HG03460 (cell line): ENCODE data around the gene TIGD3.

Source experiments
- ATAC-seq: cut with Tn5 transposase; IDR thresholded peaks from one replicate; pipeline ENCODE4 v1.9.1; 2021; ENCODE audit not compliant: unreplicated experiment

TIGD3 gene, protein sequence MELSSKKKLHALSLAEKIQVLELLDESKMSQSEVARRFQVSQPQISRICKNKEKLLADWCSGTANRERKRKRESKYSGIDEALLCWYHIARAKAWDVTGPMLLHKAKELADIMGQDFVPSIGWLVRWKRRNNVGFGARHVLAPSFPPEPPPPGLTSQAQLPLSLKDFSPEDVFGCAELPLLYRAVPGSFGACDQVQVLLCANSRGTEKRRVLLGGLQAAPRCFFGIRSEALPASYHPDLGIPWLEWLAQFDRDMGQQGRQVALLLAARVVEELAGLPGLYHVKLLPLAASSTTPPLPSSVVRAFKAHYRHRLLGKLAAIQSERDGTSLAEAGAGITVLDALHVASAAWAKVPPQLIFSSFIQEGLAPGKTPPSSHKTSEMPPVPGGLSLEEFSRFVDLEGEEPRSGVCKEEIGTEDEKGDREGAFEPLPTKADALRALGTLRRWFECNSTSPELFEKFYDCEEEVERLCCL

DNA sequence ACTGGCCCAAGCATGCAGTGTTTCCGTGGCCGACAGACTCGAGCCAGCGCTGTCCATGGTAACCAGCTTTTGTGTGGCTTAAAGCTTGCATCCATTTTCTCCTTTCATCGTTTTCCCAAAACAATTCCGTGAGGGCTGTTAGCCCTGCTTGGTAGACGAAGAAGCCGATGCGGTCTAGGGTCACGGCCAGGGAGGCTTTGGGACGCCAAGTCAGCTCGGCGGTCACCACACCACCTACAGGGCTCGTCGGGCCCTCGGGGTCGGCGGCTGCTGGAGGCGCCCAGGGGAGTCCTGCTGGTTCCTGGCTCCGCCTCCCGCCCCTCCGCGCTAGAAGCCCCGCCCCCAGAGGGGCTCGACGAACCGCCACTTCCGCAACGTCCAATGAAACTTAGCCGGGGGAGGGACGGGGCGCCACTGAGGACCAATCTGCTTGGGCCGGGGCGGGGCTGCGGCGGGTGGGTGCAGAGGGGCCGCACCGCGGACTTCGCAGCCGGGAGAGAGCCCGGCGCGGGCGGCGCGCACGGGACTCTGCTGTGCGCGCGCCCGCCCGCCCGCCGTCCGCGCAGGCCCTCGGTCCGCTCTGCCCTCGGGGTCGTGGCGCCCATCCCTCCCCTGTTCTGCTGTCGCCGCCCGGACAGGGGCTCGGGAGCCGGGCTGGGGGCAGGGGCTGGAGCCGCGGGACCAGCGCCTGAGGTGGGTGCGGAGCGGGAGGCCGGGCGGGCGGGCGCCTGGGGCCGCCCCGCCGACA, at the start of gene TIGD3:
TIGD3 (plus strand) TSS at position 487 of the 748 bp plus-strand sequence. CDS start 1,058 bp downstream, outside the sequence.
- ATAC-seq = peak; percentile 83

DNA sequence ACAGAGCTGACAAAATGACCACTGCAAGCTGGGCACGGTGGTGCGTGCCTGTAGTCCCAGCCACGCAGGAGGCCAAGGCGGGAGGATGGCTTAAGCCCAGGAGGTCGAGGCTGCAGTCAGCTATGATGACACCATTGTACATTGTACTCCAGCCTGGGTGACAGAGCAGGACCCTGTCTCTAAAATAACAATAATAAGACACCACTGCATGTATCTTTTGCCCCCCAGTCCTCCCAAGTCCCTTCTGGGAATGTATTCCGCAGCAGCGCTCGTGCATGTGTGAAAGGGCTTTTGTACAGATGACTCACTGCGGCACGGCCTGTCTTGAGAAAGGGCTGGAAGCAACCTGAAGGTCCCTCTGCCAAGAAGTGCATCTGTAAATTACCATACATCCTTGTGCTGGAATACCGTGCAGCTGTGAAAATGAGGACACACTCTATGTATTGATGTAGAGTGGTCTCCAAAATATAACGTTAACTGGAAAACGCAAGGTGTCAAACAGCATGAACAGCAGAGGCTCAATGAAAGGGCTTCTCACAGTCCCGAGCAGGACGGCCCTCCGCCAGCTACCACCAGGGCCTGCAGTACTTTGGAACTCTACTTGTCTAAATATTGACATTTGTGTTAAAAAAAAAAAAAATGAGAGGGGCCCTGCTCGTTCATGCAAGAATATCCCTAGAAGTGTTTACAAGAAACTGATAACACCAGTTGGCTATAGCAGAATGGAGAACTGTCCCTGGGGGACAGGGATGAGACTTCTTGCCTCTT, 48.9 kb upstream of the TIGD3 start:
- ATAC-seq = no peak

- no peak for ATAC-seq
Observed at GRCh38 chr11:65307298-65308229, 47.0 kb upstream of the TIGD3 start.

DNA sequence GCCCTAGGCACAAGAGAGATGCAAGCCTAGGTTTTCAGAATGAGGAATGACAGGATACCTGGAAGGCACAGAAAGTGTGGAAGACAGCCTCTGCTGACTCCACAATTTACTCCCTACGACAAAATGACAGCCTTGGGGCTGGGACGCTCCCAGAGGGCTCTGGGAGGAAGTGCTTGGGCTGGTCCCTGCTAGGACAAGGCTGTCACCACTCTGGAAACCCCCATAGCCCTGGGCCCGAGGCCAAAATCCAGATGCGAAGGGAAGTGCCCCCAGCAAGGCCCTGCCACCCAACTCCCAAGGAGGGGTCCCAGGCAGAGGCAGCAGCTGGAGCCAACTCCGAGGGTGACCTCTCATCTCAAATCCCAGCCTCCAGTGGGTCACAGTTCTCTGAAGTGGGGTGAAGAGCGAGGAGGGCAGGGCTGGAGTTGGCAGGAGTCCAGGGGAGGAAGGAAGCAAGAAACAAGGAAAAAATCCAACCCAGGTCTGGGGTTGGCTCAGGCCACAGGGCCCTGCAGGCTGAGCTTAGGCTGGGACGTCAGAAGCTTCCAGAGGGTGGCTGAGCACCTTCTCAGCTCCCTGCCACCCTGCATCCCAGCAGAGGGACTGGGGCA, 46.2 kb upstream of the TIGD3 start:
- ATAC-seq = no peak

DNA sequence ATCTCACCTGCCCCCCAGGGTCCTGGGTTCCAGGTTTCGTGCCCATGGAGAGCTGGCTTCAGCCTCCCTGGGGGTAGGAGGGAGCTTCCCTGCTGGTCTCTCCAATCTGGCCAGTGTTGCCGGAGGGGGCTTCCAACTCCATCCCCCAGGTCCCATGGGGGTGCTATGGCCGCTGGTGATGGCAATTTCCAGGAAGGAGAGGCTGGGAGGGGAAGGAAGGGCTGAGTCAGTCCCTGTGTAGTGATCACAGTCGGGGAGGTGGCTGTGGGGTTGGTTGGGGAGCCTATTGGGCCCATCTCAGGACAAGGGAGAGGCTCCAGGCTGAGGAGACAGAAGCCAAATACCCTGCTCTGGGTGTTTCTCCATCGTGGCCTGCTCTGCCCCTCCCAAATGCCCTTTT, 45.5 kb upstream of the TIGD3 start:
- no peak for ATAC-seq

DNA sequence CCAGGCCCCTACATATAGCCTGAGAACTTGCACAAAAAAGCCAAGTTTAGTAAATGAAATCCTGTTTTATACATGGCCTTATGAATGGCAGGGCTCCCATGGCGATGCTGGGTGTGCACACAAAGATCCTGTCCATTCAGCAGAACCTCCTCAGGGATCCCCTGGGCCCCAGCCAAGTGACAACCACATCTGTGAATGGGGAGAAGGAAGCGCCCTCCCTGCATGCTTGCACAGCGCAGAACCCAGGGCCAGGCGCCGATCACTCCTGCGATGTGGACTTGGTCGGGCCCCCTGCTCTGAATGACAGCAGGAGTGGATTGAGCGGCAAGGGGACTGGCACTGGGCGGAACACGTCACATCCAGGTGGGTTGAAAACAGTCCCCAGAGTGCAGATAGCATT, 44.3 kb upstream of the TIGD3 start:
- no peak for ATAC-seq

DNA sequence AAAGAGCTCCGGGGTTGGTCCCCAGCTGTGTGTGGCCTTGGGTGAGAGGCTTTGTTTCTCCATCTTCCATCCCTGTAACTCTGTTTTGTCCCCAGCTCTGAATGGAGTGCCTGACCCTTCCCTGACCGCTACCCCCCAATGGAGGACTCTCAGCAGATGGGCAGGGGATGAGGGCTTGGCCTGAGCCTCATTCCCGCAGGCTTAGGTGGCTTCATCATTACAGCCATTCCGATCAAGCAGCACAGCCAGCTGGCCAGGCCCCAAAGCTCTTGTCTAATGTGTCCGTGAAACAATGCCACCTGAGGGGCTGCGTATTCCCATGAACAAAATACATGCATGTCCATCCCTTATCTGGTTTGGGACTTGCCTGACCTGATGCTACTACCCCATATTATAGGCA, 43.8 kb upstream of the TIGD3 start:
- ATAC-seq = no peak

- ATAC-seq = no peak
Observed at GRCh38 chr11:65311170-65311678, 43.3 kb upstream of the TIGD3 start.

- peak; percentile 77 for ATAC-seq
Observed at GRCh38 chr11:65314501-65315203, 39.9 kb upstream of the TIGD3 start, which contains the start of gene CDC42EP2. Gene CDC42EP2, plus strand, starts transcription at chr11:65314866. Its CDS starts 6,033 bp downstream, at chr11:65320899.

- ATAC-seq = peak; percentile 44
Observed at GRCh38 chr11:65315204-65315865, 39.2 kb upstream of the TIGD3 start.

DNA sequence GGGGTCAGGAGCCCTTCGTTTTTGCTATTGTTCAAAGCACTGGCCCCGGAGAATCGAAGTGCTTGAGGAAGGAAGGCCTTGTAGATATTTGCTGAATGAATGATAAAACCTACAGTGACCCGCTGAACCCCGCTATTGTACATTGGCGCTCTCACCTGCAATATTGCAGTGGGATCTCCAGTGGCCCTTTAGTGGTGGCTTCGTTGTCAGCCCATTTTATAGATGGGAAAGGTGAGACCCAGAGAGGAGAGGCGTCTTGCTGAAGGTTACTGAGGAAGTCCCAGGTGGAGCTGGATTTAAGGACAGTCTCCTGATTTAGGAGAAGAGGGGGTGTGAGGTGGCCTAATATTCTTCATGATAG, 38.7 kb upstream of the TIGD3 start:
- ATAC-seq = no peak

GRCh38 chr11:65316227-65317024, 38.1 kb upstream of the TIGD3 start:
- no peak for ATAC-seq

- no peak for ATAC-seq
Observed at GRCh38 chr11:65317025-65317786, 37.3 kb upstream of the TIGD3 start.

DNA sequence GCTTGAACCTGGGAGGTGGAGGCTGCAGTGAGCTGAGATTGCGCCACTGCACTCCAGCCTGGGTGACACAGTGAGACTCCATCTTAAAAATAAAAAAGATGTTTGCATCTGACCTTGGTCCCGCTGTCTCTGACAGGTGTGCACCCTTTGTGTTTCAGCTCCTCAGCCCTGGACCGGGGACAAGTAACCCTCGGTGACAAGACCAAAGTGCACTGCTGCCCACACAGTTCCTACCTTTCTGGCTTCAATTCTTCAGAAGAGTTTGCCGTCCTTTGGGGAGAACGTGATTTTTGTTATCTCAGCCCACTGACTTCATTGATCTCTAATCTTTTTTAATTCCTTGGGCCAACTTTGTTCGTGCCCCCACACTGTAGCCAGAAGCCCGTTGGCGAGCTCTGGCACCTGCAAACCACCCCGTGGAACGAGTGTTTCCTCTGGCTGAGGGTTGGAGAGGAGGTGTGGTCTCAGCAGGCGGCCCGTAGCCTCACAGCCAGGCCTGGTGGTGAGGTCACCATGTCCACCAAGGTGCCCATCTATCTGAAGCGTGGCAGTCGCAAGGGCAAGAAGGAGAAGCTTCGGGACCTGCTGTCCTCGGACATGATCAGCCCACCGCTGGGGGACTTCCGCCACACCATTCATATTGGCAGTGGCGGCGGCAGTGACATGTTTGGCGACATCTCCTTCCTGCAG, 34.0 kb upstream of the TIGD3 start:
- no peak for ATAC-seq

DNA sequence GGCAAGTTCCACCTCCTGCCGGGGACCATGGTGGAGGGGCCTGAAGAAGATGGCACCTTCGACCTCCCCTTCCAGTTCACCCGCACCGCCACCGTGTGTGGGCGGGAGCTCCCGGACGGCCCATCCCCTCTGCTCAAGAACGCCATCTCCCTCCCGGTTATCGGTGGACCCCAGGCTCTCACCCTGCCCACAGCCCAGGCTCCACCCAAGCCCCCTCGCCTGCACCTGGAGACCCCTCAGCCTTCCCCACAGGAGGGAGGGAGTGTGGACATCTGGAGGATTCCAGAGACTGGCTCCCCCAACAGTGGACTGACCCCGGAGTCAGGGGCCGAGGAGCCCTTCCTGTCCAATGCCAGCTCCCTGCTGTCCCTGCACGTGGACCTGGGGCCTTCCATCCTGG, 33.5 kb upstream of the TIGD3 start:
- ATAC-seq = no peak

DNA sequence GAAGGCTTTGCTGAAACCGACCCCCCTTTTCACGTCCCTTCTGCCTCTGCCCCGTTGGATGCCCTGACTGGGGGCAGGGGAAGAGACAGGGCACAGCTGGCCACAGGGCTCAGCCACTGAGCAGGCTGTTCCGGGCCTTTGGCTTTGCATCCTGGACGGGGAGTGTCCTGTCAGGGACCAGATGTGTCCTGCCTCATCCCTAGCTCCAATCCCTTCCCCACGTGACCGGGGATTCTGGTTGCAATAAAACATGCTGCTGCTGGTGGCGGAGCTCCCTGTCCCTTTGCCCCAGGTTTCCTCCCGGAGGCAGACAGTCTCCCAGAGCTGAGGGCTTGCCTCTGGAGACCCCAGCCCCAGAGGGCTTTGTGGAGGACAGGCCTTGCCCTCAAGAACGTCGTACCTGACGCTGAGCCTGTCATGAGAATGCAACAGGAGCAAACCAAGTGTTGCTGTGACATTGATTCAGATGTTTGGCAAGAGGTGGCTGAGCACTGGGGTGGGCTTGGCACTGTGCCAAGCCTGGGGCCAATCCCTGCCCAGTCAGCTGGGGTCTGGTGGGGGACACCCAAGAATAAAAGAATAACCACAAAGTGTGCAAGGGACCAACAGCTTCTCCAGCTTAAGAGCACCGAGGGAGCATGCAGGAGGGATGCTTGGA, 32.6 kb upstream of the TIGD3 start:
- no peak for ATAC-seq
